GM12891 (cell line): ENCODE data around the gene HOXB5.

Source experiments
- PAX5 ChIP-seq: IDR thresholded peaks from 2 replicates; pipeline ENCODE4 v1.6.1; 2011; ENCODE audit warnings: low read length, moderate library complexity, mild to moderate bottlenecking; ENCODE audit not compliant: insufficient read depth, severe bottlenecking
- POLR2A ChIP-seq: IDR thresholded peaks from 2 replicates; pipeline ENCODE4 v1.6.1; 2011; ENCODE audit warnings: low read depth, low read length, control low read depth
- POLR2AphosphoS5 ChIP-seq: IDR thresholded peaks from 2 replicates; pipeline ENCODE4 v1.6.1; 2011; ENCODE audit warnings: low read depth, low read length, control low read depth
- POU2F2 ChIP-seq: IDR thresholded peaks from 2 replicates; pipeline ENCODE4 v1.6.1; 2011; ENCODE audit warnings: low read depth, mild to moderate bottlenecking, control low read depth, low read length, moderate library complexity
- SPI1 ChIP-seq: IDR thresholded peaks from 2 replicates; pipeline ENCODE4 v1.6.1; 2011; ENCODE audit warnings: low read depth, low read length, control low read depth
- TAF1 ChIP-seq: IDR thresholded peaks from 2 replicates; pipeline ENCODE4 v1.6.1; 2011; ENCODE audit warnings: low read depth, low read length, control low read depth

DNA sequence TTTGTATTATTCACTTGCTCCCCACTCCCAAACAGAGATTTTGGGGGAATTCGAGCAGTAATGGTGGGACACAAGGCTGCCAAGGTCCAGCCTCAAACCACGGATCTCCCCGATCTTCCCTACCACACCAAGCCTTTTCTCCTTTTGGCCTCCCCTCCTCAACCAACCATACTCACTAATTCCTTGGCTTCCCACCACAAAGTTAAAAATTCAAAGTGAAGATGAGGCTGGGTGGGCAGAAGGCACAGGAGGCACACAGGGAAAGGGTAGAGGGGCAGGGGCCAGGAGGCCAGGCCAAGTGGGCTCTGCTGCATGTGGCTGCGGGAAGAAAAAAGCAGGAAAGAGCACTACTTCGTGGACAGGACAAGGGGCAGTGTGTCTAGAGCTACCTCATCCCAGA is 30.6 kb downstream of the HOXB5 start:
- TF ChIP-seq POLR2A (no peak), POLR2AphosphoS5 (no peak), TAF1 (no peak), POU2F2 (no peak), SPI1 (no peak), PAX5 (no peak)
